Measurements from ENCODE around the gene PNRC2.
A peak's percentile ranks its signal among the peaks of the same experiment; 100 is the strongest.
"Not testable (repeated sequence)": the region's sequence is repeated elsewhere in the genome, so short reads cannot be mapped to it uniquely, and the experiment has no call there.

PNRC2 gene

DNA sequence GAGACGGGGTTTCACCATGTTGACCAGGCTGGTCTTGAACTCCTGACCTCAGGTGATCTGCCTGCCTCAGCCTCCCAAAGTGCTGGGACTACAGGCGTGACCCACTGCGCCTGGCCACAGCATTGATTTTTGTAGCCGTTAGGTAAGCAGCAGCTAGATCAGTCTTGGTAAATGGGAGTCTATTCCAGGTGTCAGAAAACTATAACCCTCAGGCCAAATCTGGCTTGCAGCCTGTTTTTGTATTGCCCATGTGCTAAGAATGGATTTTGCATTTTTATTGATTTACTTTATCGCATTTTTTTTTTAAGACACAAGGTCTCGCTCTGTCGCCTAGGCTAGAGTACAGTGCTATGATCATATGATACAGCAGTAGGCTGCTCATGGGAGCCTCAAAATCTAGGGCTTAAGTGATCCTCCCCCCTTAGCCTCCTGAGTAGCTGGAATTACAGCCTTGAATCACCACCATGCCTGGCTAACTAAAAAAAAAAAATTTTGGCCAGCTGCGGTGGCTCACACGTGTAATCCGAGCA is 37.1 kb downstream of the PNRC2 start:
- DNase-seq, result no peak

DNA sequence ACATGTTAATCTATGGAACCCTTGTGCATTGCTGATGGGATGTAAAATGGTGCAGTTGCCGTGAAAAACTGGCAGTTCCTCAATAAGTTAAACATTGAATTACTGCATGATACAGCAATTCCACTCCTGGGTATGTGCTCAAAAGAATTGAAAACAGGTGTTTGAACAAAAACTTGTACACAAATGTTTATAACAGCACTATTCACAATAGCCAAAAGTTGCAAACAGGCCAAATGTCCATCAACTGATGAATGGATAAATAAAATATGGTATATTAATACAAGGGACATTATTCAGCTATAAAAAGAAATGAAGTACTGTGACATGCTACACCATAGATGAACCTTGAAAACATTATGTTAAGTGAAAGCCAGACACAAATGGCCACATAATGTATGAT is 38.2 kb downstream of the PNRC2 start:
- no peak for DNase-seq

- no peak for DNase-seq
Measured at GRCh38 chr1:23999156-23999671, 39.6 kb downstream of the PNRC2 start.

GRCh38 chr1:24002695-24003094 is 43.1 kb downstream of the PNRC2 start:
- DNase-seq, result no peak

GRCh38 chr1:24003331-24003972 is 43.8 kb downstream of the PNRC2 start:
- peak; percentile 85 for DNase-seq

DNA sequence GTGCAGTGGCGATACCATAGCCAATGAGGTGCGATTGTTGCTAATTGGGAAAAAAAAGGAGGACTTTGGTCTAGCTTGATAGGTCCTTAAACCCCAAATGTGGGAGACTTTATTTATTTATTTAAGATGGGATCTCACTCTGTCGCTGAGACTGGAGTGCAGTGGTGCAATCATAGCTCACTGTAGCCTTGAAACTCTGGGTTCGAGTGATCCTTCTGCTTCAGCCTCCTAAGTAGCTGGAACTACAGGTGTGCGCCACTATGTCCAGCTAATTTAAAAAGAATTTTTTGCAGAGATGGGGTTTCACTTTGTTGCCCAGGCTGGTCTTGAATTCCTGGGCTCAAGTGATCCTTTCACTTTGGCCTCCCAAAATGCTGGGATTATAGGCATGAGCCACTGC is 44.5 kb downstream of the PNRC2 start:
- DNase-seq, result no peak

DNA sequence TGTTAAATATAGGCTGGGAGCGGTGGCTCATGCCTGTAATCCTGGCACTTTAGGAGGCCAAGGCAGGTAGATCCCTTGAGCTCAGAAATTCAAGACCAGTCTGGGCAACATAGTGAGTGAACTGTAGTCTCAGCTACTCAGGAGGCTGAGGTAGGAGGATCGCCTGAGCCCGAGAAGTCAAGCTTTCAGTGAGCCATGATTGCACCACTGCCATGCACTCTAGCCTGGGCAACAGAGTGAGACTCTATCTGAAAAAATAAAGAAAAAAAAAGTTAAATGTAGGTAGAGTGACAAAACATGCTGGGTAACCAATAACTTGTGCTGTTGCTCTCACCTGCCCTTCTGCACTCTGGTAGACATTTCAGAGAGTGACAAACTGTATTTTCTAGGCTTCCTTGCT is 45.5 kb downstream of the PNRC2 start:
- DNase-seq, result no peak

DNA sequence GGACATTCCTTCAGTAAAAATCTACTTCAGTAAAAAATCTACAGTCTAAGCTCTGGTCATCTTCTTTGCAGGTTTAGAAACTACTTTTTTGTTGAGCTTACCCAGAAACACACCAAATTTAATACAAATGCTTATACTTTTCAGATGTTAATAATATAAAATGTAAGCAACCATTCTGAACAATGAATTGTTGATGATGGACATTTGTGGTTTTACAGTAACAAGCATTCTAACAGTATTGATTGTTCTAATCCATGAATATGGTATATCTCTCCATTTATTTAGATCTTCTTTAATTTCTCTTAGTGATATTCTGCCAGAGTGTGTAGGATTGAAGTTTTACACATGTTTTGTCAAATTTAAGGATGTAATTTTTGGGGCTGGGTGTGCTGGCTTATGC is 47.5 kb downstream of the PNRC2 start:
- DNase-seq, result no peak

GRCh38 chr1:24008574-24009184 is 49.1 kb downstream of the PNRC2 start:
- DNase-seq, result not testable (repeated sequence)

GRCh38 chr1:24009406-24009805 is 49.8 kb downstream of the PNRC2 start:
- no peak for DNase-seq

- no peak for DNase-seq
Measured at GRCh38 chr1:24010650-24011049, 51.0 kb downstream of the PNRC2 start.

DNA sequence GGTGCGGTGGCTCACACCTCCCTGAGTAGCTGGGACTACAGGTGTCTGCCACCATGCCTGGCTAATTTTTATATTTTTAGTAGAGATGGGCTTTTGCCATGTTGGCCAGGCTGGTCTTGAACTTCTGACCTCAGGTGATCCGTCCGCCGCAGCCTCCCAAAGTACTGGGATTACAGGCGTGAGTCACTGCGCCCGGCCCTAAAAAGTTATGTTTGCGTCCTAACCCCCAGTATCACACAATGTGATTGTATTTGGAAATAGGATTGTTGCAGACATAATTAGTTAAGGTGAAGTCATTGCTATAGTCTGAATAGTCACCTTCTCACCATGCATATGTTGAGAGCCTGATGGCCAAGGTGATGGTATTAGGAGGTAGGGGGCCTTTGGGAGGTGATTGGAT is 53.2 kb downstream of the PNRC2 start:
- DNase-seq, result not testable (repeated sequence)
